Mononuclear cell (primary cell): ENCODE measurements around the gene LRRIQ3. TPM values are rescaled to one million over a fixed set of nuclear protein-coding genes. Genes with fewer than 3 reads are reported as not detected.

Source experiments
- H3K27me3 ChIP-seq: 2 replicates; pipeline ENCODE4 v1.6.0; 2011; ENCODE audit warnings: low read length, control low read depth; ENCODE audit not compliant: insufficient read depth
- H3K4me1 ChIP-seq: 2 replicates; pipeline ENCODE4 v1.5.1; 2011; ENCODE audit warnings: mild to moderate bottlenecking, low read length, control low read depth; ENCODE audit not compliant: insufficient read depth
- H3K4me3 ChIP-seq: 2 replicates; pipeline ENCODE4 v1.5.1; 2011; ENCODE audit warnings: mild to moderate bottlenecking, low read length, moderate library complexity
- H3K9me3 ChIP-seq: 2 replicates; pipeline ENCODE4 v1.5.1; 2011; ENCODE audit warnings: low read depth, mild to moderate bottlenecking, control low read depth, low read length
- total RNA-seq: library from RNA; depleted of rRNA; stranded (reverse); fragments of >200 nt; gene quantifications from one replicate; pipeline ENCODE4 v1.2.3, GENCODE V29; 2012

The LRRIQ3 gene, protein sequence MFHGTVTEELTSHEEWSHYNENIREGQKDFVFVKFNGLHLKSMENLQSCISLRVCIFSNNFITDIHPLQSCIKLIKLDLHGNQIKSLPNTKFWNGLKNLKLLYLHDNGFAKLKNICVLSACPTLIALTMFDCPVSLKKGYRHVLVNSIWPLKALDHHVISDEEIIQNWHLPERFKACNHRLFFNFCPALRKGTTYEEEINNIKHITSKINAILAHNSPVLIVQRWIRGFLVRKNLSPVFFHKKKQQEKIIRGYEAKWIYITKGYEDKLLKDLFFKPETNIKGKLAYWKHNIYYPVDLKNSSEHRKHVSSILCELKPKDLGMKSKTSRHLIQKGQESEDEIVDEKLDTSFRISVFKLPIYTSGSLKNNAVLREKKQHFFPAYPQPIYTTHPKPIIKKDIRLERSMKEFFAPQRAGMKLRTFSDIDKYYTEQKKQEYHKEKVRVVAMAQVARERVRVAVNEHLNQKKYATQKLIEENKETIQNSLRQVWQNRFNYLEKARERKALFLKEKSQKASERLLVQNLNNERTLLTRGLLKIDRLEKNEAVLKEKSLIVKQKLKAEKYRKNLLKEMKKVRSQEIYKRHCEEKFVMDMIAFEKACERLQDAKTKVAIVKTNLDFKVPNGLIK
- total RNA-seq = 0.21 TPM

DNA sequence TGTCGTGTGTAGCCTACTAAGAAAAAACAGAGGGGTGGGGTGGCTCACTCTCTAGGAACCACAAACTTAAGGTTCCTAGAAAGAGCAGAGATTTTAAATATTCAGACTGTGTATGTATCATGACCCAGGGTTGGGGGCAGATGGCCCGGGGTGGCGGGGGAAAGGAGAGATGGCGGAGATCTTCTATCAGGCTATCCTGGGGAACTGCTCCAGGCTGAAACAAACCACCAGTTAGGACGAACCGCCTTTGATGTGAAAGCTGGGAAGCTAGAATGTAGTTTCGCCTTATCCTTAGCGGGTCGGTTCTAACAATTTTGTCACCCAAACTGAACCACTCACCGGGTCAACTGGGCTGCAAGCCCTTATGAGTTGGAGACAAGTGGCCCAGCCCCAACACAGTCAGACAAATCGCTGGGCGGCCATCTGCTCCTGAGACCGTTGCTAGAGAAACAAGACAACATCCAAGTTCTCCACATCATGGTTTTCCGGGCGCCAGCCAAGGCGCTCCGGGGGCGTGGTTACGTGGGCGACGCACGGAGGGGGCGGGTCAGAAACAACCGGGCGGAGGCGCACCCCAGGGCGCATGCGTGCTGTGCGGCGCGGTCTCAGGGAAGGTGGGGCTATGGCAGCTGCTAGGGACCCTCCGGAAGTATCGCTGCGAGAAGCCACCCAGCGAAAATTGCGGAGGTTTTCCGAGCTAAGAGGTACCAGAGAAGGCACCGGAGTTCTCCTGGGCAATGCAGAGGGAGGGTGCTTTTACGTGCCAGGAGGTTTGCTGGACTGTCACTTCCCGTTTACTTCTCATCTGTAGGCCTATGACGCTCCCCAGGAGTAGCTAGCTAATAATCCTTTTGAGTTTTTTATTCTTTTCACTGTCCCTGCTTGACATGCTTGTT, at the start of gene LRRIQ3, which contains the start of gene FPGT:
Gene LRRIQ3, minus strand, starts transcription at position 520 of the 896 bp plus-strand sequence. CDS start 14,492 bp downstream, outside the sequence.
Gene FPGT, plus strand, starts transcription at position 586 of the 896 bp plus-strand sequence. Its CDS starts 37 bp downstream, at position 623.
- H3K4me1 ChIP-seq = peaks cover 17% of the 10 kb centered on the region
- no peaks in the 10 kb centered on the region for H3K27me3 ChIP-seq
- peak within 1 kb of the TSS; percentile 55 for H3K4me3 ChIP-seq
- H3K9me3 ChIP-seq = no peaks in the 10 kb centered on the region

DNA sequence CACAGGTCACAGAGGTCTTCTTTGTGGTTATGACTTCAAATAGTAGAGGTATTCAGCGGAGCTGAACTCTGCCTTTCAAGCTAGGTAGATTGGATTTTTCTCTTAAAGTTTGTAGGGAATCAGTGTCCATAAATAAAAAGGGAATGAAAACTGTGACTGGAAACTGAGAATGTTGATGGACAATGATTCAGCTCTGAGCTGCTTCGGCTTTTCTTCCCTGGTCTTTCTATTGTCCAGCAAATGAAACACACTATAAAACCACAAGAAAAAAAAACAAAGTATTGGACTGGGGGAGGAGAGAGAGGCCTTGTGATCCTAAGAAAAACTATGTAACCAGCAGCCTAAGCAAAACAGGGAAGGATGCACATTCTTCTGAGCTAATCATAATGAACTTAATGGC, 48.3 kb upstream of the LRRIQ3 start:
- H3K27me3 ChIP-seq = no peaks in the 10 kb centered on the region
- no peaks in the 10 kb centered on the region for H3K4me1 ChIP-seq
- no peaks in the 10 kb centered on the region for H3K9me3 ChIP-seq
- H3K4me3 ChIP-seq = no peak overlapping the region

DNA sequence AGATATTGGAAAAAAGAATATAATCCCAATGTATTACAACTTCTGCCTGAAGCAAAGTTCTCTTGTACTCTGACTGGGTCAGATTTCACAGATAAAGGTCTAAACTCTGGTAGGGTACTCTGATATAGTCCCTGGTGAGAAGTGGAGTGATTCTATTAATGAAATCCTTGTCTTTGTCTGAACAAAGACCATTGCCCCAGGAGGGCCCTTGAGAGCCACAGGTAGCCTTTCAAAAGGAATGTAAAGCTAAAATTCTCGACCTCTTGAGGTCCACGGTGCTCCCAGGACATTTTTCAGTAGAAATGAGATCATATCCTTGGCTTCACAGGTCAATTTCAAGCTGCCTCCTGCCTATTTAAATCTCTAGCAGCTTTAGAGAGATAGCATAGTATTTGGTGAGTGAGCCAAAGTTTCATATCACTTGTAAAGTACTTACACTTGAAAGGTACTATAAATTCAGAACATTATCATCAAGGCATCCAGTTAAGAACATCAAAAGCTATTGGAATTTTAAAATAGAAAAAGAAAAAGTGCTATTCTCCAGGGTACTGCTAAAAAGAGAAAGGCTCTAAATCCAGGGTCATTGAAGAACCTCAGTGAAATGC, 47.3 kb upstream of the LRRIQ3 start:
- H3K4me1 ChIP-seq = no peaks in the 10 kb centered on the region
- H3K9me3 ChIP-seq = no peaks in the 10 kb centered on the region
- no peaks in the 10 kb centered on the region for H3K27me3 ChIP-seq
- no peak overlapping the region for H3K4me3 ChIP-seq

DNA sequence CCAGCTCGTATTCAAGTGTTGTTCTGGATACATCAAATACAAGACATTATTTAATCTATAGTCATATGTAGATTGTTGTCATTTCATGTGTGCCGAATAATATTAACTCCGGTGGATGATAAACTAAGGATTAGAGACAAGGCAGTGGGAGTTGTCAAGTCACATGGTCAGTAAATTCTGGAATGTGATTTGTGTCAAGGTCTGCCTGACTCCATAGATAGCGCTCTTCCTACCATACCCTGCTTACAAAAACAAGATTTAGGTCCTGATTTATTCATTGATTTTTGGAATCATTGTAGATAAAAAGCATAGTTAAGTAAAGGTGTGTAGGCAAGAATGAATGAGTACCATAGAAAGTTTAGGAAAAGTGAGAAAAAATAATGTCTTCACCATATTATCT, 39.8 kb upstream of the LRRIQ3 start:
- Histone ChIP-seq H3K9me3 (no peaks in the 10 kb centered on the region), H3K27me3 (no peaks in the 10 kb centered on the region), H3K4me1 (no peaks in the 10 kb centered on the region), H3K4me3 (no peak overlapping the region)

DNA sequence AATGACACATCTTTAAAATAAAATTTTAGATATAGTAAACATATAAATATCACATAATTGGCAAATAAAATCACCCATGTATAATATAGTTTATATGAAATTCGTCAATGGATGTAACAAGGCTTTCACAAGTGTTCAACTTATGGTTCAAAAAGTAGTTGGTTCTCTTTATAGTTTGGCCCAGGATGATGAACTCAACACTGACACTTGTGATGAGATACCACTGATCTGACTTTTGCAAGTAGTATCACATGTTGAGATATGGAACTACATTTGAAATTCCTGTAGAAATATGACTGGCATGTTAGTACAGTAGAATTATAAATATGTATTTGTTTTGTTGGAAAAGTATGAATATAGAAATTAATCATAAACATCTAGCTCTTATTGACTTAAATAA, 39.1 kb upstream of the LRRIQ3 start:
- Histone ChIP-seq H3K9me3 (no peaks in the 10 kb centered on the region), H3K4me1 (no peaks in the 10 kb centered on the region), H3K4me3 (no peak overlapping the region), H3K27me3 (no peaks in the 10 kb centered on the region)

DNA sequence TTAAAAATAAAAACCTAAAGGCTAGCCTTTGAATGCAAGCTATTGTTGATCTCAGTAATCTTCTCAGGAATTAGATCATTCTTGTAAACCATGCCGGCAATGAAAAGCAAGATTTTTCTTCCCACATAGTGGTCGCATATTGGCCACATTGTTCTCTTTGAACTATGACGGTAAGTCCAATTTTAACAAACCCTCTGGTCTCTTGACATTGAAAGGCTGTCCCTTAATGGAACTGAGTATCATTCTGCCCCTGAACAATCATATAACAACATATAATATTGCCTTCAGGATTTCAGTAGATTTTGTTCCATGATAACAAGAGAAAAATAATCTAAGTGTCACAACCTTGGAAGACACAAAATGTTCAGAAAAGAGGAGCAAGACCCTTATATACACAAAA, 38.5 kb upstream of the LRRIQ3 start:
- no peaks in the 10 kb centered on the region for H3K27me3 ChIP-seq
- no peak overlapping the region for H3K4me3 ChIP-seq
- no peaks in the 10 kb centered on the region for H3K4me1 ChIP-seq
- no peaks in the 10 kb centered on the region for H3K9me3 ChIP-seq

DNA sequence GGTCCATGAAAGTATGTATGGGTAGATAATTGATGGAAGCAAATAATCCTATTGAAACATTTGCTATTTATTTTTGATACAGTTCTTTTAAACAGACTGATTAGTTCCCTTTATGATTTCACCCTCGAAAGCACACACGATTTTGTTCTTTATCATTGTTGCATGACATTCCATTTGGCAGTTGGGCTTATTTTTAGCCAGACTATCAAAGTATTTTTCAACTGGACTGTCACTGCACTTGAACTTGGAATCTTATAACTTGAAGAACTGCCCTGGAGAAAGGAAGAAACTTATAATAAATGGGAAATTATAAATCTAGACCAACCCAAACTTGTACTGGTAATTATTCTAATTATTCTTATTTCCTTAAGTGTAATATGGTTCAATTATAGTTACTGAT, 37.2 kb upstream of the LRRIQ3 start, which contains the start of gene TNNI3K:
Gene TNNI3K, plus strand, starts transcription at position 235 of the 400 bp plus-strand sequence. Its CDS starts 65 bp downstream, at position 300.
- H3K4me3 ChIP-seq = no peak within 1 kb of the TSS
- H3K9me3 ChIP-seq = no peaks in the 10 kb centered on the region
- no peaks in the 10 kb centered on the region for H3K27me3 ChIP-seq
- H3K4me1 ChIP-seq = no peaks in the 10 kb centered on the region

DNA sequence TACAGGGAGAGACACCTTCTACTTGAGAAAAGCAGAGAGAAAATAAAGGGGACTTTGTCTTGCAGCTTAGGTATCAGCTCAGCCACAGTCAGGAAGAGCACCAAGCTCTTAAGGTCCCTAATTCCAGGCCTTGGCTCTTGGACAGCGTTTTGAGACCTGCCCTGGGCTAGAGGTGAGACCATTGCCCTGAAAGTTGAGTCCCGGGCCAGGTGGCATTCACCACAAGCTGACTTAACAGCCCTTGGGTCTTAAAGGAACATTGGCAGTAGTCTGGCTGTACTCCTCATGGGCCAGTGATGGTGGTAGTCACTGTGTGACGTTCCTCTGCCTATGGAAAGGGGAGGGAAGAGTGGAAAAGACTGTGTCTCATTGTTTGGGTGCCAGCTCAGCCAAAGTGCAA, 25.5 kb upstream of the LRRIQ3 start:
- no peaks in the 10 kb centered on the region for H3K4me1 ChIP-seq
- peaks cover 39% of the 10 kb centered on the region for H3K9me3 ChIP-seq
- H3K27me3 ChIP-seq = no peaks in the 10 kb centered on the region
- no peak overlapping the region for H3K4me3 ChIP-seq

DNA sequence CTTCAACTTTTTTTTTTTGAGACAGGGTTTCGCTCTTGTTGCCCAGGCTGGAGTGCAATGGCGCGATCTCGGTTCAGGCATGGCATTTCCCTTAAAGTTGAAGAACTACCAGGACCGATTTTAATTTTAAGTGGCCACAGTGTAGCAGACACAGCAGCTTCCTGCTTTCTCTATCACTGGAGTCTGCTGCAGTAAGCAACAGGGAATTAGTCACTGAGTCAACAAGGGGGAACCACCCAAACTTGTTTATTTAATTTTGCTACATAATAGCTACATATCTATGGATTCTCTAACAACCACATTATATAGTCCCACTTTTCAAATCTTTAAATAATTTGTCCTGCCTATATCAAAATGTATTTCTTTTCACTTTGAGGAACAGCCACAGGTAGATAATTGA, 24.7 kb upstream of the LRRIQ3 start:
- Histone ChIP-seq H3K9me3 (peaks cover 33% of the 10 kb centered on the region), H3K27me3 (no peaks in the 10 kb centered on the region), H3K4me1 (no peaks in the 10 kb centered on the region), H3K4me3 (no peak overlapping the region)

DNA sequence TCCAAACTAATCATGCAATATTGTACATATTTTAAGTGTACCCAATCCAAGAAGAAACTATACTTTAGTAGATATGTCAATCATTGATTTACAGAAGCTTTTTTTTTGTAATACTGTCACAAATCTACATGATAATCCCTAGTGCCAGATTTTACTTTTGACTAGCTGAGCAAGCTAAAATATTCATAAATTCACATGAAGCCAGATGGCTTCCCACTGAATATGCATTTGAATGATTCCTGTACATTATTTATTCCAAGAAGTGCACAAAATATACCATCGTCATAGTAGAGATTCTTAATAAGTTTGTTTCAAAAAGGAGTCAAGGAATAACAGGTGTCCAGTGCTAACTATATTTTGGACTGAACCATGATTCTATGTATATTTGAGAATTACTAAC, 17.3 kb upstream of the LRRIQ3 start:
- Histone ChIP-seq H3K27me3 (no peaks in the 10 kb centered on the region), H3K4me3 (no peak overlapping the region)

DNA sequence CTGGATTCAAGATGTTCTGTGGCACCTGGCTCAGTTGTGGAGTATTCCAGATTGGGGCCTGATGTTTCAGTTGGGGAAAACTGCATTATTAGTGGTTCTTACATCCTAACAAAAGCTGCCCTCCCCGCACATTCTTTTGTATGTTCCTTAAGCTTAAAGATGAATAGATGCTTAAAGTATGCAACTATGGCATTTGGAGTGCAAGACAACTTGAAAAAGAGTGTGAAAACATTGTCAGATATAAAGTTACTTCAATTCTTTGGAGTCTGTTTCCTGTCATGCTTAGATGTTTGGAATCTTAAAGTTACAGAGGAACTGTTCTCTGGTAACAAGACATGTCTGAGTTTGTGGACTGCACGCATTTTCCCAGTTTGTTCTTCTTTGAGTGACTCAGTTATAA, 7.3 kb upstream of the LRRIQ3 start:
- Histone ChIP-seq H3K4me3 (no peak overlapping the region), H3K4me1 (peaks cover 4% of the 10 kb centered on the region), H3K27me3 (no peaks in the 10 kb centered on the region), H3K9me3 (no peaks in the 10 kb centered on the region)

More for the DNA sequence above, 17.3 kb upstream of the LRRIQ3 start:
- Histone ChIP-seq H3K4me1 (no peaks in the 10 kb centered on the region), H3K9me3 (no peaks in the 10 kb centered on the region)

DNA sequence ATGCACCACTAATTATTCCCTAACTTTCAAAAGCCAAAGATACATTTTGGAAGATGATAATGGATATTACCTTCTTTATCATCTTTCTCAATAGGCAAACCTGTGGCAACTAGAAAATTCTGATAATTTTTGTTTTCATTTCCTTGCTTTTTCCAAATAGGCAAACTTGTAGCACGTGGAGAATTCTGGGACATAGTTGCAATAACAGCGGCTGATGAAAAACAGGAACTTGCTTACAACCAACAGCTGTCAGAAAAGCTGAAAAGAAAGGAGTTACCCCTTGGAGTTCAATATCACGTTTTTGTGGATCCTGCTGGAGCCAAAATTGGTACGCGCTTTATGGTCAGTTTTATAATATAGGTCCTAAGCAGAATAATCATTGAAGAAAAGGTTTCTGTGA, 1.5 kb upstream of the LRRIQ3 start:
- Histone ChIP-seq H3K4me3 (no peak overlapping the region), H3K27me3 (no peaks in the 10 kb centered on the region), H3K4me1 (peaks cover 17% of the 10 kb centered on the region), H3K9me3 (no peaks in the 10 kb centered on the region)

DNA sequence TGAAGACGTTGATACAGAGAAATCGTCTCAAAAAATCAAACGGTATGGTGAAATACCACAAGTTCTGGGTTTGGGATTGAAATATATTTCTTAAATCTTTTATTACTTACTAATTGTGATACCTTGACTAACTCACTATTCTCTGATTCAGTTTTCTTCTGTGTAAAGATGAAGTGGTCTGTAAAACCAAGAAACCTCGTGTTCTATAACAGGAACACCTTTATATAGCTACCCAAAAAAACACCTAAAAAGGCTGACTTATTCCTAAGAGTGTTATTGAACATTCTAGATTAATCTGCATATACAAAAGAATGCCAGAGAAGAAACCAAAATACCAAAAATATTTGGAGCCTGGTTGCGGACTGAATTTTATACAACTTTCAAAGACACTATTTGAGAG, 721 bp downstream of the LRRIQ3 start:
- peak overlapping the region; percentile 55 for H3K4me3 ChIP-seq
- peaks cover 17% of the 10 kb centered on the region for H3K4me1 ChIP-seq
- no peaks in the 10 kb centered on the region for H3K27me3 ChIP-seq
- H3K9me3 ChIP-seq = no peaks in the 10 kb centered on the region

DNA sequence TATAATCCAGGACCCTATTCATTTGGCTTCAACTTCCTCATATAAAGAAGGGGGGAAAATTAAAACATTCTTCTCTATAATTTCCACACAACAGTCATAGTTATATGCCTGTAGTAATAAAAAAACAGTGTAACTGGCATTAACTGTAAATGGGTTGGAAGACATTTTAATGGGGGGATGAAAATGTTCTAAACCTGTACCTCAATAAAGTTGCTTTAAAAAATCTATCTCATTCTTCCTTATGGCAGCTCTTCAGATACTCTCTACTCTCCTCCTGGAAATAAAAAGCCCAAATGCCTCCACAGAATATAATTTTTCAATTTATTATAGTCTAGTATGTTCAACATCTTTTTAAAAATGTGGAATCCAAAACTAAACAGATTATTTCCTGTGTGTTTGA, 2.6 kb downstream of the LRRIQ3 start:
- Histone ChIP-seq H3K27me3 (no peaks in the 10 kb centered on the region), H3K4me3 (no peak overlapping the region), H3K4me1 (peaks cover 14% of the 10 kb centered on the region), H3K9me3 (no peaks in the 10 kb centered on the region)
